Activated T-cell treated with anti-CD3 and anti-CD28 coated beads for 24 hours (primary cell): ENCODE measurements around the gene SARS1.
"Not testable (repeated sequence)": the region's sequence is repeated elsewhere in the genome, so short reads cannot be mapped to it uniquely, and the experiment has no call there.

Experiments used
- DNase-seq: peaks from one replicate; pipeline ENCODE4 v3.0.0-alpha.2; 2020; ENCODE audit warnings: low read depth

SARS1 gene

GRCh38 chr1:109275706-109276345 lies 62.1 kb downstream of the SARS1 start:
- no peak for DNase-seq

DNA sequence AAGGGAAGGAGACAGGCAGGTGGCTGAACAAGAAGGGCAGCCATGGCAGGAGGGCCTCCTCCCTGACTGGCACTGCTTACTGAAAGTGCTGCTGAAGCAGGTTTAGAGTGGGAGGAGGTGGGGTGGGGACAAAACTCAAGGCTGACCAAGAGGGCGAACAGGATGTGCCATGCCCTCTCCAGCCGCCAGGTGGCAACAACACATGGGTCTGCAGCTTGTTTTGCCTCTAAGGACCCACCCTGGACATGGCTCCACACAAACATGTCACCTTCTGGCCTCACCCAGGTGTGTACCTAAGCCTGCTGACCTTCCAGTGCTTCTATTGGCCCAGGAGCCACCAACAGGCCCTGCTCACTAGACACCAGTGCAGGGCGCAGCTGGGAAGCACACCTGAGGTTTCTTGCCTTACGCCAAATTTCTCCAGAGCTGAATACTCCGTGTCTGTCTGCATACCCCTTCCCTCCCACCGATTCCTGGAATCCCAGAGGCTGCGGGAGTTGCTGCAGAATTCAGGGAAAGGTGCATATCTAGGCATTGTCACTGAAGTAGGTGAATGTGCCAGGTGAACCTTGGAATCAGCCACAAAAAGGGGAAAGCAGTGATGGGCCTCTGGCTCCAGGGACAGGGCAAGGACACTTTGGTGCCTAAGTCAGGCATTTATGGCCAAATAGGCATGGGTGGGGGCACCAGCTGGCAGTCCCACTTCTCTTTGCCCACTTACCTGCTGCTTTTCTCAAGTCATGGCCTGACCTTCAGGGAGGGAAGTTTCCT lies 63.9 kb downstream of the SARS1 start:
- peak; percentile 41 for DNase-seq

GRCh38 chr1:109279615-109280278 lies 66.0 kb downstream of the SARS1 start:
- no peak for DNase-seq

GRCh38 chr1:109280862-109281261 lies 67.1 kb downstream of the SARS1 start:
- no peak for DNase-seq

DNA sequence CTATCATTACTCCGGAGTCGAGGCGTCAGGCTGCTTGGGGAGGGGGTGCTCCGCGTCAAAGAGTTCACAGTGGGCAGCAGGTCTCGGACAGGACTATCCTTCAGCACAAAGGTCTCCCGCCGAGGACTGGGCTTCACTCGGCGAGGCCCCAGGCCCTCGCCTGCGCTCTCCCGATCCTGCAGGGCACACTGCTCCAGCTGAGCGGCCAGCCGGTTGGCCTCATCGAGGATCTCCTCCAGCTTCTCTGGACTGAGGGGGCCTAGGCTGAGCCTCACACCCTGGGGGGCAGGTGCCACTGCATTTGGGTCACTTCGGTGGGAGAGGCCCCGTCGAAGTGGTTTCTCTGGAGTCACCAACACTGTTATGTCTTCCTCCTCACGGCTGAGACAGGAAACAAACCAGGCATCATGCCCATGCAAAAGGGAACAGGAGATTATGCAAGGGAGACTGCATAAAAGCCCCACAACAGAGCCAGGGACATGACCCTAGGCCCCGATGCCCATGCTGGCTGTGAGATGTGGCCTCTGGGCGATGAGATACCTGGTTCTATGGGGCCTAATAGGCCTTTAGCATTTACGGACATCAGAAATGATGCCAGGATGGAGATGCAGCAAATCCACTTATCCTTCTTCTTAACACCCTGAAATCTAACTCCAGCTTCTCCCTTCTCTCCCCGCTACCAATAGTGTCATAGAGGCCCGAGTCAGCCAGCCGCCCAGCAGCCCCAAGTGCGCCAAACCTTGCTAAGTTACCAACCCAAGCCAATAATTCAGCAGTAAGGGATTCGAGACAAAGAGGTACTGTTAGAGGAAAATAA lies 68.2 kb downstream of the SARS1 start:
- DNase-seq = no peak

DNA sequence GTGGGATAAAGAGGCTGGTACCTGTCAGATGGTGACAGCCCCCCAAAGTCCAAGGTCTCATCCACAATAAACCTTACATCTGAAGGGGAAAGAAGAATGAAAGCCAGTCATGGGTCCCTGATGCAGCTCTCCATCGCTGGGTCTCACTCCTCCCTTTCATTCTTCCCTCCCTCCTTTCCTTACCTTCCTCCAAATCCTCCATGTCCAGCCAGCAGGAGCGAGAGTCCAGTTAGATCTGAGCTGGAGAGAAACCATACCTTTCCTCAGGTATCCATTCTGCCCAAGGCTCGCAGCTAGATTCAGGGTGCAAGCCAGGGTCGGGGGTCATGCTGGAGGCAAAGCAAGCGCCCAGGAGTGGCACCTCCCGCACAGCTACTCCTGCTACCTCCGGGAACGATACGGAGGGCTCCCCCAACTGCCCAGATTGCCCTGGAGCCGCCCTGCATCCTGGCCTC lies 68.8 kb downstream of the SARS1 start:
- DNase-seq = no peak

DNA sequence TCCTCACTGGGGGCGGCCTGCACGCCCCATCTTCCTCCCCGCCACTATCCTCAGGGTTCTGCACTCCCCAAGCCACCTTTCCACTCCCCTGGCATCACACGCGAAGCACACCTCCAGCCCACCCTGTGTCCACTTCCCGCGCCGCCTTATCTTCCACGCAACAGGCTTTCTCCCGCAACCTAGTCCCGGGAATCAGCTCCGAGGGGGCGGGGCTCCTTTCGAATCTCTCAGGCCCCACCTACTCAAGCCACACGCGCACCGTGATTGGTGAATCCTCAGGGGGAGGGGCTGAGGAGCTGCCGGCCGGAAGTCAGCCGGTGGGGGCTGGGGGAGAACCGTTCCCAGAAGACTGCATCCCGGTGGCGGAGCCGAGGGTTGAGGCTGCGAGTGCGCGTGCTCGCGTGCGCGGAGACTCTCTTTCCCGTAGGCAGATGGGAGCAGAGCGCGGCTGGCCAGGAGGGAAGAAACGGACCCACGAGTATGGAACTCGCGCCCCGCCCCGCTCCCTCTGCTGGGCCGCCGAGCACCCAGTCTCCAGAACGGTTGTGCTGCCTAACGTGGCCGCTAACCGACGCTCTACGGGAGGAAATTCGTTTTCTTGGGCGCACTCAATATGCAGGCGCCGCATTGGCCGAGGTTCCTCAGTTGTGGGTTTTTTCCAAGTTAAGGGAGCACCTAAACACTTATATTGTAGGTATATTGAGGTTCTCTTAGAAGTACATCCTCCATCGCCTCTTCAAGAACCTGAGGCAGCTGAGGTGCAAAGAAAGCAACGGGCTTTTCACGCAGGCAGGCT lies 69.4 kb downstream of the SARS1 start, which contains the start of gene PSRC1:
TSS of gene PSRC1 (minus strand) at position 194 of the 796 bp plus-strand sequence.
- peak; percentile 88 for DNase-seq

- no peak for DNase-seq
These were observed 70.3 kb downstream of the SARS1 start for GRCh38 chr1:109283748-109284600.

DNA sequence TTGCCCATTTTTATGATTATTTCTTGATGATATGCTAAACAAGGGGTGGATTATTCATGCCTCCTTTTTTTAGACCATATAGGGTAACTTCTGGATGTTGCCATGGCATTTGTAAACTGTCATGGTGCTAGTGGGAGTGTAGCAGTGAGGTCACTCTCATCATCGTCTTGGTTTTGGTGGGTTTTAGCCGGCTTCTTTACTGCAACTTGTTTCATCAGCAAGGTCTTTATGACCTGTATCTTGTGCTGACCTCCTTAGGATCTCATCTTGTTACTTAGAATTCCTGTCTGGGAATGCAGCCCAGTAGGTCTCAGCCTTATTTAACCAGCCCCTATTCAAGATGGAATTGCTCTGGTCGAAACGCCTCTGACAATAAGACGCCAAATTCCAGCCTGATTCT lies 73.0 kb downstream of the SARS1 start:
- DNase-seq = not testable (repeated sequence)
